B cell (primary cell): ENCODE measurements around the gene ILK.

ENCODE experiments used
- EZH2 ChIP-seq: IDR thresholded peaks from 2 replicates; pipeline ENCODE4 v1.6.1; 2012; ENCODE audit warnings: borderline replicate concordance, low read depth, mild to moderate bottlenecking, moderate library complexity, low read length; ENCODE audit not compliant: insufficient read depth, poor library complexity, severe bottlenecking
- TF ChIP-seq, protein P1 (sequence below): fragments of 200-600 bp; IDR thresholded peaks from one replicate; pipeline ENCODE4 v1.8.0; 2022; ENCODE audit warnings: antibody characterized with exemption, mild to moderate bottlenecking

DNA sequence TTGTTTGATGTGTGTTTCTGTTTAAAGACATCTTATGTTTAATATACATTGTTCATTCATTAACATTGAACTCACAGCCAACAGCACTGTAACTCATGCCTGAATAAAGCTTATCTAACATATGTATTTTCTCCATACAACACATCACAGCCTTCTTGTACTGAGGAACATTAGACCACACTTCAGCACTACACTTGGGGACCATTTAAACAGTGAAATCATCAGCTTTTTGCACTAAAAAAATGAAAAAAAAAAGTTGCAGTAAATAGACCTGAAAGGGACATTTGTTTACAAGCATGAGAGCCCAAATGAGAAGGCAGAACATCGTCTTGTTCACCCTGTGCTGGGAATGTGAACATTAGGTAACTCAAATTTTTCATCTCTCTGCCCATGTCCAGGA lies 31.0 kb downstream of the ILK start:
- TF ChIP-seq, protein P1, sequence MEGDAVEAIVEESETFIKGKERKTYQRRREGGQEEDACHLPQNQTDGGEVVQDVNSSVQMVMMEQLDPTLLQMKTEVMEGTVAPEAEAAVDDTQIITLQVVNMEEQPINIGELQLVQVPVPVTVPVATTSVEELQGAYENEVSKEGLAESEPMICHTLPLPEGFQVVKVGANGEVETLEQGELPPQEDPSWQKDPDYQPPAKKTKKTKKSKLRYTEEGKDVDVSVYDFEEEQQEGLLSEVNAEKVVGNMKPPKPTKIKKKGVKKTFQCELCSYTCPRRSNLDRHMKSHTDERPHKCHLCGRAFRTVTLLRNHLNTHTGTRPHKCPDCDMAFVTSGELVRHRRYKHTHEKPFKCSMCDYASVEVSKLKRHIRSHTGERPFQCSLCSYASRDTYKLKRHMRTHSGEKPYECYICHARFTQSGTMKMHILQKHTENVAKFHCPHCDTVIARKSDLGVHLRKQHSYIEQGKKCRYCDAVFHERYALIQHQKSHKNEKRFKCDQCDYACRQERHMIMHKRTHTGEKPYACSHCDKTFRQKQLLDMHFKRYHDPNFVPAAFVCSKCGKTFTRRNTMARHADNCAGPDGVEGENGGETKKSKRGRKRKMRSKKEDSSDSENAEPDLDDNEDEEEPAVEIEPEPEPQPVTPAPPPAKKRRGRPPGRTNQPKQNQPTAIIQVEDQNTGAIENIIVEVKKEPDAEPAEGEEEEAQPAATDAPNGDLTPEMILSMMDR, result no peak
- TF ChIP-seq EZH2, result no peak
